Omental fat pad (tissue), 4 donors: Measurements from ENCODE around the gene BAIAP2L1. TPM values are rescaled to one million over a fixed set of nuclear protein-coding genes. Genes with fewer than 3 reads are reported as not detected.

Experiments
- ATAC-seq: fragments of 150-250 bp; one replicate; pipeline ENCODE4 v1.9.1; 2016; ENCODE audit warnings: mild to moderate bottlenecking, moderate library complexity; ENCODE audit not compliant: low FRiP score
- DNase-seq: peaks from one replicate; pipeline ENCODE4 v3.0.0-alpha.2; 2019; ENCODE audit warnings: low spot score
- CTCF ChIP-seq, 3 donors: fragments of 450-650 bp; IDR thresholded peaks; one replicate each; pipeline ENCODE4 v1.5.1; 2016 to 2017; ENCODE audit warnings: antibody characterized with exemption in 3 of 3, mild to moderate bottlenecking in 3 of 3, moderate library complexity in 2 of 3
- total RNA-seq, 4 donors: library from RNA; depleted of rRNA; stranded (reverse); fragments of >200 nt; gene quantifications; one replicate each; pipeline ENCODE4 v1.1.0, GENCODE V29; 2016

BAIAP2L1 gene
- total RNA-seq, 4 donors from 2014 or later = 2.5 to 6.3 (median 3.0) TPM

- ATAC-seq = no peak
Observed at GRCh38 chr7:98341106-98341505, 59.8 kb downstream of the BAIAP2L1 start.

GRCh38 chr7:98339043-98339442, 61.8 kb downstream of the BAIAP2L1 start:
- no peak for TF ChIP-seq CTCF (IDR thresholded peaks at IDR 0.05)
- ATAC-seq (no peak), DNase-seq (no peak)

More at GRCh38 chr7:98341106-98341505, 59.8 kb downstream of the BAIAP2L1 start:
- no peak for DNase-seq
- TF ChIP-seq CTCF (IDR thresholded peaks at IDR 0.05) = no peak

GRCh38 chr7:98338441-98338840, 62.4 kb downstream of the BAIAP2L1 start:
- no peak for TF ChIP-seq CTCF (IDR thresholded peaks at IDR 0.05)
- ATAC-seq = no peak
- DNase-seq = no peak

GRCh38 chr7:98335411-98335977, 65.4 kb downstream of the BAIAP2L1 start:
- DNase-seq (no peak), ATAC-seq (no peak)
- no peak for TF ChIP-seq CTCF (IDR thresholded peaks at IDR 0.05)

- ATAC-seq (no peak), DNase-seq (no peak)
- no peak for TF ChIP-seq CTCF (IDR thresholded peaks at IDR 0.05)
Observed at GRCh38 chr7:98334081-98334480, 66.8 kb downstream of the BAIAP2L1 start.

- no peak for TF ChIP-seq CTCF (IDR thresholded peaks at IDR 0.05)
Observed at GRCh38 chr7:98330926-98331529, 69.9 kb downstream of the BAIAP2L1 start.

GRCh38 chr7:98329791-98330373, 71.0 kb downstream of the BAIAP2L1 start:
- DNase-seq (no peak), ATAC-seq (no peak)
- no peak for TF ChIP-seq CTCF (IDR thresholded peaks at IDR 0.05)

More at GRCh38 chr7:98330926-98331529, 69.9 kb downstream of the BAIAP2L1 start:
- ATAC-seq (no peak), DNase-seq (no peak)
